ENCODE data around the gene METTL6.
"Not testable (repeated sequence)": the region's sequence is repeated elsewhere in the genome, so short reads cannot be mapped to it uniquely, and the experiment has no call there.

The METTL6 gene

DNA sequence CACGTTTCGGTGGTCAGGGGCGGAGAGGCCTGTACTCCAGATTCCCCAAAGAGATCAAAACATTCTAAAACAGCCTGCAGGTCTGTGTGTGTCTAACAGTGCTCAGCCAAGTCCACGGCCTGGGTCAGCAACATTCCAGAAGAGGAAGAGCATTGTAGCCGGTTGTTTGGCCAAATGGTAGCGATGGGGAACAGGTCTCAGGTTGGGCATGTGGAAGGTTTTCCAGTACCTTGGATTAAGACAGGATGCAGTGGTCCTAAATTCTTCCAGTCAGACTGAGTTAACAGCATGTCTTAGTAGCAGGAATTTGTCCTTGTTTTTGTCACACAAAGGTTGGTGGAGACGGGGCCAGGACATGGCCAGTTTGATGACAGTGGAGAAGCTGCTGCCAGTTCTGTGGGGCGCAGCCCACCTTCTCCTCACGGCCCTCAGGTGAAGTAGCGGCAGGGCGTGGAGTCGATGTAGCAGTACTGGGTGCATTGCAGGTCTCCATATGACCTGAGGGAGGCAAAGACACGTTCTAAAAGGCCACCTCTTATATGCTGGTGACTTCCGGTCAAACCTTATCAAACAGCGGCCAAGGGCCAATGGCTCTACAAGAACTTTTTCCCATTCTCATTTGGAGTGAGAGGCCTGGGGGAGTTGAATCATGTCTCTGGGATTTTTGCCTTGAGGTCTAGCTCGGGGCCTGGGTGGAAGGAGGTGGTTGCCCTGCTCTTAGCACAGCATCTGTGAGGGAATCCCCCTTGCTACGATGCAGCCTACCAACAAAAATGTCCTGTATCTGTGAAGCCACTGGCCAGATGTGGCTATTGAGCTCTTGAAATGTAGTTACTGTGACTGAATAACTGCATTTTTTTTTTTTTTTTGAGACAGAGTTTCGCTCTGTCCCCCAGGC, 24.1 kb upstream of the METTL6 start:
- no peak for DNase-seq (ENCODE audit: low read depth)

DNA sequence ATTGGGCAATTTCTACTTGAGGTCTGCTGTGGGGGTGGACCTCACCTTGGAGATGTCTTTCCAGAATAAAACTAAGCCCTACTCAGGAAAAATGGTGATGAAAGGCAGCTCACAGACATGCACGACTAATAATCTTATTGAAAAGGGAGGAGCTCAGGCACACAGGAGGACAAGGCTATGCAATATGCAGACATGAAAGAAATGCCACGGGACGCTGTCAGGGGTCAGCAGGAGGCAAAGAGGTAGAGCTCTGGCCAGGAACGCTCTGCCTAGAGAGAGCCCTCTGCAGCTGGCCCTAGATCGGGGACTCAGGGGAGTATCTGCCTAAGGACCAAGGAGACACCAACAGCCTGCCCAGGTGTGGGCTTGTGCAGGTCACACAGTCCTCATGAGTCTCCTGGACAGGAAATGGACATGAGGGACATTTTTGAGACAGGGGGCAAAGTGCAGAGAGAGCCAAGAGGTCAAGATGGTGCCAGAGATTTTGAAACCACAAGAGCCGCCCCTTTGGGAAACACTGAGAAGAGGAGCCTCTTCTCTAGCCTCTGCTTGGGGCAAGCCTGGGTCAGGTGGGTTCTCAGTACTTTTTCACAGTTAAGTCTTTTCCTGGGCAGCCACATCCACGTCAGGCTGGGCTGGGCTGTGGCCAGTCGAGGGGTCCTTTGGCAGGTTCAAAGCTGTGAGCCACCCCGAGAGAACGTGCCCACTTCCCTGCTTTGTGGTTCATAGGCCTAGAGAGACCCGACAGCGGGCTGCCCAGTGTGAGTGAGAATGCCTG, 23.3 kb upstream of the METTL6 start:
- DNase-seq (ENCODE audit: low read depth) = no peak

DNA sequence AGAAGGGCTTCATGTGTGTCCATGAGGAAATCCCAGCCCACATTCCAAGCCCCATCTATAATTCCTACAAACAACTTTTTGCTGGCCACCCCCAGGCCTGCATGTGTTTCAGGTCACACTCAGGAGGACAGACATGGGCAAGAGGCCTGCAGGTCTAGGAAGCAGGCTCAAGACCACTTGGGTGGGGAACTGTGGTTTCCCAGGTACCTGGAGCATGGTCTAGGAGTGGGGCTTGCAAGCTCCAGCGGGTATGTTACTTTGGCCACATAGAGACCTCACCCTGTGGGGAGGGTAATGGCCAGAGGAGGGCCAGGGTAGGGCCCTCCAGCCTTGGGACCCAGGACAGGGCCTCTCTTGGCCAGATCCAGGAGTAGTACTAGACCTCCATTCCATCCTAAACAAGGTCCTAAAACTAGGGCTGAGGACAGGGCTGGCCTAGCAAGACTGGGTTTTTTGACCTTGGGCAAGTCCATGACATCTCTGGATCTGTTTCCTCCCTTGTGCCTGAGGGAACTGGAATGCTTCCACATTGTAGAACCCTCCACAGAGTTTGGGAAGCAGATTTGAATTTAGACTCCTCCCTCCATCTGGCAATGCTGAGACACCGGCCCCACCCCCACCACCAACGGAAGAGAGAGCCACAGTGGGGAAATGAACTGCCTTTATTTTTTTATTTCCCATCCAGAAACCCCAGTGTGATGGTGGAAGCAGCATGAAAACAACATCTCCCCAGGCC, 22.3 kb upstream of the METTL6 start:
- DNase-seq (ENCODE audit: low read depth) = no peak

DNA sequence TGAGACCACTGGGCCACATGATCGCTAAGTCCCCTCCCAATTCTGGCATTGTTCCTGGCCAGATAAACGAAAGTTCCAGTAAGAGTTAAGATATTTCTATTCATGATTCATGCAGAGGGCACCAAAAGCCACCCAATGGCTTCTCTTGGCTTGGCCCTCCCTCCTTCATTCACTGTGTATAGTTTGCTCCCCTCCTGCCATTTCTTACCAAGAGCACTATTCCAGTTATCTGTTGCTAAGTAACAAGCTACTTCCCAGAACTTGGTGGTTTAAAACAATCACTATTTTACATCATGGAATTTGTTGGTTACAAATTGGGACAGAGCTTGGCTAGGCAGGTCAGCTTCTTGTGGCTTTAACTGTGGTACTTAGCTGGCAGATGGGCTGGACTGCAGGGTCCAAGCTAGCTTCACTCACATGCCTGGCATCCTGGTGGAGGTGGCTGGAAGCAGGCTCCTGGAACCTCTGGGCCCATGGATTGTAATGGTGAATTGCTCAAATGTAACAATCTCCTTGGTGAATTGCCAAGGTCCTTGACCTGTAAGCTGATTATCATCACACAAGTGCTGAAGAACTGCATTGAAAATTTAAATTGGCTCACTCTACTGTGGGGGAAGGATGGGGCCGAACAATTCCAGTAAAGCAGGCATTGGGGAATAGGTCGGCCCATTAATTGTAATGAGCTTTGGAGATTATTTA, 16.6 kb upstream of the METTL6 start:
- no peak for DNase-seq (ENCODE audit: low read depth)

DNA sequence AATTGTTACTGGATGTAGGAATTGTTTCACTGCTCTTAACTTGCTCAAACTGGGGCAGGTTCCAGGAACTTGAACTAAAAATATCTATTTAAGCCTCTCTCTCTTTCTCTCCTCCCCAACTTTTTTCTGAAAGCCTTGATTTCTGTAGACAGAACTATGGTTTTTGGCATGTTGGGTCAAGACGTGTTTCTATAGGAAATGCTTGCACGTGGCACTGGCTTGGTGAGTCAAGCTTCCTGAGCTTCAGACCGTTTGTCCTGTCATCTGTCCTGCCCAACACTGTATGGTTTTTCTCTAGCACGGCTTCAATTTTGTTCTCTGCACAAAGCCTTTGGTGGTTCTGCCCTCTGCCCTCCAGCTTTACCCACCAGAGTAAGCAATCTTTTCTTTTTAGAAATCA, 13.5 kb upstream of the METTL6 start:
- no peak for DNase-seq (ENCODE audit: low read depth)

DNA sequence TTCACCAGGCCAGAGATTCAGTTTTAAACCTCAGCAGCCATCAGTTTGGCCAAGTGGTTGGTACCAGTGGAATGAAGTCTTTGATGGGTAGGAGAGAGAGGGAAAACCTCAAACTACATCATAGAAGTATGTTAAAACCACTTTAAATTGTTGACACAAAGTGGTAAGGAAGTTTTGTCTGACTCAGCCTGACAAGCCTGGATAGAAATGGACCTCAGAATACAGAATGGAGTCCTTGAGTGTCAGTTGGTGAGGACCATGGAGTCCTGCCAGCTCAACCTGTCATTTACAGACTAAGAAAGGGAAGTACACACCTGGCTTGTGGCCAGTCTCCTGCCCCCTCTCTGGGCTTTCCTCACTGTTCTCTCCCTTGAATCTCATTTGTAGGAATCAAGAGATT, 12.1 kb upstream of the METTL6 start:
- no peak for DNase-seq (ENCODE audit: low read depth)

DNA sequence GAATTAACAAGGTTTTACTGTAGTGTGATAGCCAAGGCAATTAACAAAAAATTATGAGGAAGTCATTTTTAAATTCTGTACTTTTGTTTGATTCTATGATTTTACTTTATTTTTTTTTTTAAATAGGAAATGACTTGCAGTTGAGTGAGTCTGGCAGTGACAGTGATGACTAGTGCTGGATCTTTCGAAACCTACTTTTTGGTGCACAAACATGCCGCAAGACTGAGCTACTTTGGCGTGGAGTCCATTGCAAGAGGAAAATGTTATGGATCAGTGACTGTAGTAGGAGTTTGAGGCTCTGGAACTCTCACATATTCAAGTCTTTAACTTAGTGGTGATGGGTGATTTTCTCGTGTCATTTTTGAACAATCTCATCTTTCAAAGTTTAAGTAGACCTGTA, 11.6 kb upstream of the METTL6 start:
- DNase-seq (ENCODE audit: low read depth) = no peak

DNA sequence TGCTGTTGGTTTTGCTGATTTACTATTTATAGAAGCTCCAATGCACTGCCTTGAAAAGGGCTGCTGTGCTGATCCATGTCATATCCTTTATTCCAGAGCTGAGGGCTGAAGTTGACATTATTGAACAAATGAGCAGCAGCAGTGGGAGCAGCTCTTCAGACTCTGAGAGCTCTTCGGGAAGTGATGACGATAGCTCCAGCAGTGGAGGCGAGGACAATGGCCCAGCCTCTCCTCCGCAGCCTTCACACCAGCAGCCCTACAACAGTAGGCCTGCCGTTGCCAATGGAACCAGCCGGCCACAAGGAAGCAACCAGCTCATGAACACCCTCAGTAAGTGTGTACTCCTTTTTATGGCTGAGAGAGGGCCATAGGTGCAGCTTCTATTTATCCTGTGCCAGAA, 8.9 kb upstream of the METTL6 start:
- DNase-seq (ENCODE audit: low read depth) = no peak

DNA sequence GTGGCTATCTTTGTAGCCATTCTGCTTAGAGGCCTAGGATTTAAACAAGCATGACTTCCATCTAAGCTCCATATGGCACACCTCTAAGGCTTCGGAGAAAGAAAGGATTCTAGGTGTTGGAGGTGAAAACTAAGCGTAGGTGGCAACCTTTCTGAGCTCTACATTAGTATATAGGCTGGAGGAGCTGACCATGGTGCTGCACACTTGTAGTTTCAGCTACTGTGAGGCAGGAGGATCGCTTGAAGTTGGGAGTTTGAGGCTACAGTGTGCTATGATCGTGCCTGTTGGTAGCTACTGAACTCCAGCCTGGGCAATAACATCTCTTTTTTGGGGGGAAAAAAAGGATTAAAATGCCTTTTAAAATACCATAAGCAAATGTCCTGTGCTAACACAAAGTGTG, 7.4 kb upstream of the METTL6 start:
- DNase-seq (ENCODE audit: low read depth) = no peak

DNA sequence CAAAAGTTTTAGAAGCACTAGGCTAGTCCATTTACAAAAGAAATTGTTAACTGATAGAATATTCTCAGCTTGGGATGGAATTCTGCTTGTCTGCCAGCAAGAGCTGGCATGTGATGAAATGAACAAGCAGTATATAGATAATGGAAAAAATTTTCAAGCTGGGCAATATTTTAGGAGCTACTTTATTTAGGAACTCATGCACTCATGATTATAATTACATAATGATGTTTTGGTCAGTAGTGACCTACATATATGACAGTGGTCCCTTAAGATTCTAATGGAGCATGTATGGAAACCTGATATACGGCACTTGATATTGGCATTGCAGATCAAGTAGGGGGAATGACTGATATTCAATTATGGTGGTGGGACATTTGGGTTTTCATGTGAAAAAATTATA, 6.2 kb upstream of the METTL6 start:
- DNase-seq (ENCODE audit: low read depth) = no peak

DNA sequence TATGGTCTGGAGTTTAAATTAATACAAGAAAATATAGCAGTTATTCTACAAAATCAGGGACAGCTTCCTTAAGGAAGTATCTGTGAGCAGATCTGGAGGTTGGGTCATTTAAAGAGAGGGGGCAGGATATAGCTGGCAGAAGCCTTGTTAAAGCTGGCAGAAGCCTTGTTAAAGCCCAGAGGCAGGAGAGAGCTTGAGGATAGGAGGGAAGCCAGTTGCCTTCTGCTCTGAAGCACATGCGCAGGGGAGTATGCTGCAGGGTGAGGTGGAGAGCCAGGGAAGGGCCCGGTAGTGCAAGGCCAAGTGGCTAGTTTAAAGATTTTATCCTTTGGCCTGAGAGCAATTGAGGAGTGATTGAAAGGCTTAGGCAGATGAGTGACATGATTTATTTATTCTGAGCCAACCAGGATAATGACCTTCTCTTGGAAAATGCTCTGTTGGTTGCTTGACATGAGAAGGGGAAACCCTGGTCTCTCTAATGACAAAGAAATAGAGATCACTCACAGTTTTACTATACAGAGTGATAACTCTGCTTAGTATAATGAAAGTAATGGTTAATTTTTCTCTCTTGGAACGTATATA, 4.0 kb upstream of the METTL6 start:
- DNase-seq (ENCODE audit: low read depth) = no peak

DNA sequence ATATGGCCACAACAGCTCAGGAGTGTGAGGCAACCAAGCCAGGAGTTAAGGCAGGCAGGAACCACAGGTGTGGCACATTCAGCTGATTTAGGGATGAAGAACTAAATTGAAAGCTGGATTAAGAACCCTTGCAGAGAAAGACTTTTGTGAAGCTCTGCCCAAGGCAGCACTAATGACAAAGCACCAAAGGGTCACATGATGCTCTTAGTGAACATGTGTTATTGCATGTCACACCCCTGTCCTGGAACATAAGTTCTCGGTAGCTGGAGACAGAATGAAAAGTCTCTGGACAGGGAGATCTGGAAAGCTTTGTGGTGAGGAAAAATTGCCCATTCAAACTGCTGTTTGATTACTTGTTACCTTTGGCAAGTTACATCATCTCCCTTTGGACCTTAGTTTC, 3.3 kb upstream of the METTL6 start:
- DNase-seq (ENCODE audit: low read depth) = no peak

DNA sequence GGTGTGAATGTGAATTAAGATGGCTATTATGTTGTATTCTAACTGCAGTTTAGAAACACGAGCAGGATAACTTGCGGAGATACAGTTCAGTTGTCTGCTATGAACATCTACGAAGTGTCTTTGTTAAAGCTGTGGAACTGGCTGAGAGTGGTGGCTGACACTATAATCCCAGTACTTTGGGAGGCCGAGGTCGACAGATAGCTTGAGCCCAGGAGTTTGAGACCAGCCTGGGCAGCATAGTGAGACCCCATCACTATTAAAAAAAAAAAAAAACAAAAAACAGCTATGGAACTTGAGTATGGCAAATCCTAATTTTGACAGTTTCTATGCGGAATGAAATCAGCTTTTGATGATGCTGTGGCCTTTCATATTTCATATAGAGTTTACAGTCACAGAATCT, 1.7 kb upstream of the METTL6 start:
- no peak for DNase-seq (ENCODE audit: low read depth)

DNA sequence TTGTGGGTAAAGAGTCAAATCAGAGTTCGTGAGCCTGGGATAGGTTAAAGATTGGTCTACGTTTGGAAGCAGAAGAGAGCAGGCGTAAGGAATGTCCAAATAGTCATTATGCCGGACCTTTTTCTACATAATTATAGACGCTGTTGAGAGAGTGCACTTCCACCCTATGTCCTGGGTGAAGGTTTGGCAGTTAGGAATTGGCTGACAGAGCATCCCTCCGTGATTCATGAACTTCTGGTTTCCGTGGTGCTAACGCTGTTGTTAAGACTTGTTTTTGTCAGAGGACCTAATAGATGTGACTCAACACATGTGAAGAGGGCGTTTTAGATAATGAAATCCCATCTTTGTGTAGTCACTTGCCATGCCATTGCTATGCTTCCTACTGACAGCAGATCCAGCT, 1.2 kb upstream of the METTL6 start:
- no peak for DNase-seq (ENCODE audit: low read depth)

DNA sequence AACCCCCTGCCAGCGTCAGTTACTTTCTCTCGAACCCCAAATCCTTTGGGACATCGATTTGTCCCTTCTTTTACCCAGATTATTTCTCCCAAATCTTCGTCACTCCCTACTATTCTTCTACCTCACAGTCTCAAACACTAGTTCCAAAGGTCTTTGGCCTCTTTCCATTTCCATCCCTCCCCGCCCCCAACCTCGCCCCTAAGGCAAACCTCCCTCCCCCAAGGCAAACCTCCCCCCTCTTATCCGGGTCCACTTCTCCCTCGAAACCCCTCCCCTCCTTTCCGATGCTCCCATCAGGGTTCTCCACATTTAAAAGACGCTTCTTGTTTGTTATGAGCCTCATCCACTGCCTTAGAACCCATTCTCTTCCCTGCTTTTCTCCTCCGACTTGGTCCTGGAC, 637 bp upstream of the METTL6 start:
- no peak for DNase-seq (ENCODE audit: low read depth)

DNA sequence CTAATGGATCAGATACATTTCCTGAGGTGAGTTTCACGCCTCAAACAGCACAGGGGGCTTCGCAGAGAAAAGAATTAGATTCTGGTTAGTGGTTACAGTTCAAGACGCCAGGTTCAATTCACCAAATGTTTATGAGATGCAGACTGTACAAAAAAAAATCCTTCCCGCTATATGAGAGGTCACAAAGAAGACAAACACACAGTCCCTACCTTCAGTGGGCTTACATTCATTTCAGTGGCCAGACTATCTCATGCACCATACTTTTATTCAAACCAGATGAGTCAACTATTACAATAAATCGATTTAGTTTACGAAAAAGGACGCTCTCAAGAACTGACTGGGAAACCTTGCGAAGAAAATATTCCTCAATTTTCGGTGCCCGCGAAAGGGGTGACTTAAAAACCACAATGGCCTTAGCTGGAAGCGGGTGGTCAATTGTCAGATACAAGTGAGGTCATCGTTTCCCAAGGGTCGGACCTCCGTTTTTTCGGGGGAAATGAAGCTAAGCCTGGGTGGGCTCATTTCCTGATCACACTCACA, 695 bp downstream of the METTL6 start:
- no peak for DNase-seq (ENCODE audit: low read depth)

DNA sequence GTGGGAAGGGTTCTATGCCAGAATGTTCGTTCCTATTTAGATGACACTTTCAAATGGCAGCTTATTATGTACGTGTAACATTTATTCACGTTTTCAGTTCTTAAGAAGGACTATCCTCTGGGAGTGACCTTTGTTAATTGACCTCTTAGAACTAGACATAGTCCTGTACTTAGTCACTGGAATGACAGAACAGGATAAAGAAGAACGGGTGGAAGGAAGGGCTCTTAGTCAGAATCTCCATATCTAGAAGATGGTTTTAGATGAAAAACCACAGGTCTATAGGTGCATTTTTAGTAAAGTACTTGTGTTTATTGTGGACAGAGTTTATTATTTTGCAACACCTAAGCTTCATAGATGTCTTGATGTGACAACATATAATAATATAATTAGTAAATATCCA, 6.5 kb downstream of the METTL6 start:
- no peak for DNase-seq (ENCODE audit: low read depth)

DNA sequence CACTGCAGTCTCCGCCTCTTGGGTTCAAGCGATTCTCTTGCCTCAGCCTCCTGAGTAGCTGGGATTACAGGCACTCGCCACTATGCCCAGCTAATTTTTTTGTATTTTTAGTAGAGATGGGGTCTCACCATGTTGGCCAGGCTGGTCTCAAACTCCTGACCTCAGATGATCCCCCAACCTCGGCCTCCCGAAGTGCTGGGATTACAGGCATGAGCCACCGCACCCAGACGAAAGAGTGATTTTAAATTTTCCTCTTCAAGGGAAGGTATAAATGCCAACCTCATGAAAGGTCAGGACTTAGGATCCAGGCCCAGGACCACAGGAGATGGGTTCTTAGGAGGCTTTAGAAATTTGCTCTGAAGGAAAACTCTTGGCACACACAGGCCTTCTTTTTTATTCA, 16.4 kb downstream of the METTL6 start:
- not testable (repeated sequence) for DNase-seq (ENCODE audit: low read depth)

DNA sequence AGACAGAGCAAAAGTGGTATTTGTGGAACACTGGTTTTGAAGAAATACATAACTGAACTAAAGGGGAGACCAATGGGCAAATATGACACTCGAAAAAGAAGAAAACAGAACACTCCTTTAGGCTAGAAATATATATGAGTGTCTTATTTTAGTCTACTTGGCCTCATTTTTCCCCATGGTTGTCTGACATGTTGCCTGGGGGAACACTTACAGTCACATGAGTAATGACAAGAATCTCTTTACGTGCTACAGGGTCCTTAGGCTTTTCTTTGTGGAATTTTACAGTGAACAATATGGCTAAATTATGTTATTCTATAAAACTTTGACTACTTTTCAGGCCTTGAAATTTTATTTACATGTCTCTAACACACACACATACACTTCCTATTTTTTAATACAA, 17.6 kb downstream of the METTL6 start:
- no peak for DNase-seq (ENCODE audit: low read depth)

DNA sequence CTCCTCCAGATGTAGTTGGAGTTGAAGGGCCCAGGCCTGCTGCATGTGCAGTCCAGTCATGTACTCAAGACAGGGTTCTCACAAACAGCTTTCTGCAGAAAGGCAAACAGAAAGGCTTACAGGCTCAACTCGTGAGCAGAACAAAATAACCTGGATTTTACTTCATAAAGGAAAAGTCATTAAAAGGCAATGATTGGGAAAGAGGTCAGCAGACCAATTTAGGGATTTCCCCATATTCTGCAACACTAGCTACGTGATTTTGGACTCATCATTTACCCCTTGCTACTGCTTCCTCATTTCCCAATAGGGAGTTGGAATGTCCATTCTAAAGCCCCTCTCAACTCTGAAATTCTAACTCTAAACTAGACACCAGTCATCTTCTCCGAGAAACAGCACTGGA, 18.1 kb downstream of the METTL6 start:
- no peak for DNase-seq (ENCODE audit: low read depth)

DNA sequence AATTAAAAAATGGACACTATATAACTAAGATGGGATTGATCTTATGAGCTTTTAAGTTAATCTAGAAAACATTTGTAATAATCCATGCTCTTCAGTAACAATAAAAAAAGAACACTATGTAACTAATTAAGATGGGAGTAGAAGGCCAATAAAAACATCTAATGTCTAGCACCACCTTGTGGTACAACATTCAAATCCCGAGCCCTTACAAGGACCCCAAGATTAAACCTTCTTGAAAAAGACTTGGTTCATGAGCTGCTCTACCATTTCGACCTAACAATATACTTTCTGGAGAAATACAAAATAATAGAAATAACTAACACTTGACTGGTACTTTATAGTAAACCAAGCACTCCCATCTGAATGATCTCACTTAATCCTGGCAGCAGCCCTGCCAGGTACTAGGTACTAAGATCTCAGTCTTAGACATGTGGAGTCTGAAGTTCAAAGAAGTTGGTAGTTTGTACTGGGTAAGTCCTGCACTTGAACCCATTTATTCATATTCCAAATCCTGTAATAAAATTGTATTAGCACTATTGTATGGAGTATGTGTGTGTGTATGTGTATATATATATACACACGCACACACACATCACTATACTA, 21.8 kb downstream of the METTL6 start:
- no peak for DNase-seq (ENCODE audit: low read depth)

All from T follicular helper cell (primary cell).